ENCODE data around the gene VKORC1L1. TPM values are rescaled to one million over a fixed set of nuclear protein-coding genes. Genes with fewer than 3 reads are reported as not detected.
"Not testable (repeated sequence)": the region's sequence is repeated elsewhere in the genome, so short reads cannot be mapped to it uniquely, and the experiment has no call there.

The VKORC1L1 gene
- polyA plus RNA-seq, 1 experiment, result 21.3 TPM

DNA sequence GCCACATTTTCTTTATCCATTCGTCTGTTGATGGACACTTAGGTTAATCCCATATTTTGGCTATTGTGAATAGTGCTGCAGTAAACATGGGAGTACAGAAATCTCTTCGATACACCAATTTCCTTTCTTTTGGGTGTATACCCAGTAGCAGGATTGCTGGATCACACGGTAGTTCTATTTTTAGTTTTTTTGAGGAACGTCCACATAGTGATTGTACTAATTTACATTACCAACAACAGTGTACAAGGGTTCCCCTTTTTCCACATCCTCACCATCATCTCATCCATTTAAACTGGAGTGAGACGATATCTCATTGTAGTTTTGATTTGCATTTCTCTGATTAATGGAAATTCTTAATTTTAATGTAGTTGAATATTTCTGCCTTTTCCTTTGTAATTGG is 19.3 kb downstream of the VKORC1L1 start:
- Histone ChIP-seq H3K27ac (ENCODE audit: low read depth, low read length) (no peak overlapping the region), H3K4me3 (ENCODE audit: low read depth, low read length) (no peak overlapping the region), H3K9me3 (ENCODE audit: control insufficient read depth, insufficient read depth, low read length) (no peaks in the 10 kb centered on the region), H3K27me3 (ENCODE audit: control insufficient read depth, insufficient read depth, low read length) (no peaks in the 10 kb centered on the region)
- DNase-seq (ENCODE audit: low read depth, low spot score), result no peak
- TF ChIP-seq, protein P1, sequence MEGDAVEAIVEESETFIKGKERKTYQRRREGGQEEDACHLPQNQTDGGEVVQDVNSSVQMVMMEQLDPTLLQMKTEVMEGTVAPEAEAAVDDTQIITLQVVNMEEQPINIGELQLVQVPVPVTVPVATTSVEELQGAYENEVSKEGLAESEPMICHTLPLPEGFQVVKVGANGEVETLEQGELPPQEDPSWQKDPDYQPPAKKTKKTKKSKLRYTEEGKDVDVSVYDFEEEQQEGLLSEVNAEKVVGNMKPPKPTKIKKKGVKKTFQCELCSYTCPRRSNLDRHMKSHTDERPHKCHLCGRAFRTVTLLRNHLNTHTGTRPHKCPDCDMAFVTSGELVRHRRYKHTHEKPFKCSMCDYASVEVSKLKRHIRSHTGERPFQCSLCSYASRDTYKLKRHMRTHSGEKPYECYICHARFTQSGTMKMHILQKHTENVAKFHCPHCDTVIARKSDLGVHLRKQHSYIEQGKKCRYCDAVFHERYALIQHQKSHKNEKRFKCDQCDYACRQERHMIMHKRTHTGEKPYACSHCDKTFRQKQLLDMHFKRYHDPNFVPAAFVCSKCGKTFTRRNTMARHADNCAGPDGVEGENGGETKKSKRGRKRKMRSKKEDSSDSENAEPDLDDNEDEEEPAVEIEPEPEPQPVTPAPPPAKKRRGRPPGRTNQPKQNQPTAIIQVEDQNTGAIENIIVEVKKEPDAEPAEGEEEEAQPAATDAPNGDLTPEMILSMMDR (IDR thresholded peaks at IDR 0.05; ENCODE audit: low read depth, low read length), result no peak
- ChIA-PET CTCF (no interaction called here), POLR2A (no interaction called here)

- no peak overlapping the region for H3K27ac ChIP-seq (ENCODE audit: low read depth, low read length)
- CTCF ChIA-PET, result no interaction called here
- POLR2A ChIA-PET, result no interaction called here
- no peak overlapping the region for H3K4me3 ChIP-seq (ENCODE audit: low read depth, low read length)
- DNase-seq (ENCODE audit: low read depth, low spot score), result no peak
- H3K27me3 ChIP-seq (ENCODE audit: control insufficient read depth, insufficient read depth, low read length), result no peaks in the 10 kb centered on the region
- TF ChIP-seq, protein P1 (IDR thresholded peaks at IDR 0.05; ENCODE audit: low read depth, low read length), result no peak
- H3K9me3 ChIP-seq (ENCODE audit: control insufficient read depth, insufficient read depth, low read length), result no peaks in the 10 kb centered on the region
These were observed 20.0 kb downstream of the VKORC1L1 start for GRCh38 chr7:65892835-65893234.

- no peak for DNase-seq (ENCODE audit: low read depth, low spot score)
- TF ChIP-seq, protein P1 (IDR thresholded peaks at IDR 0.05; ENCODE audit: low read depth, low read length), result no peak
- no peaks in the 10 kb centered on the region for H3K27me3 ChIP-seq (ENCODE audit: control insufficient read depth, insufficient read depth, low read length)
- CTCF ChIA-PET, result interaction anchor here (0.7 kb wide), 1 partner anchor 17 kb away, joined by 3 read pairs; no protein-coding TSS in a partner anchor
- no peak overlapping the region for H3K4me3 ChIP-seq (ENCODE audit: low read depth, low read length)
- no peak overlapping the region for H3K27ac ChIP-seq (ENCODE audit: low read depth, low read length)
- POLR2A ChIA-PET, result no interaction called here
- H3K9me3 ChIP-seq (ENCODE audit: control insufficient read depth, insufficient read depth, low read length), result no peaks in the 10 kb centered on the region; the same call in 1 of the 2 replicates
These were observed 23.5 kb downstream of the VKORC1L1 start for GRCh38 chr7:65896279-65896870.

DNA sequence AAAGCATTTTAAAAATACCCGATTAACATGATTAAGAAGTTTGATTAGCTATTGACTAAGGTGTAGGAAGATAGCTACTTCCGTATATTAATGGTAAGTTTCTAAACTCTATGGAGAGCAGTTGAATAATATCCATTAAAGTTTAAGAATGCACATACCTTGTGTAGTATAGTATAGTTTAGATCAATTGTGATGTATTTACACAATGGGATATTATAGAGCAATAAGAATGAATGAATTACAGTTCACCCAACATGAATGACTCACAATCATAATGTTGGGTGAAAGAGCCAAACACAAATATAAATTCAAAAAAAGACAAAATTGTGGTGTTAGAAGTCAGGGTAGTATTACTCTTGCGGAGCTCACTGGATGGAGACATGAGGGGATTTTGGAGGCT is 24.4 kb downstream of the VKORC1L1 start:
- CTCF ChIA-PET; DNase-seq (ENCODE audit: low read depth, low spot score); POLR2A ChIA-PET; H3K27ac ChIP-seq (ENCODE audit: low read depth, low read length); H3K4me3 ChIP-seq (ENCODE audit: low read depth, low read length); H3K27me3 ChIP-seq (ENCODE audit: control insufficient read depth, insufficient read depth, low read length); H3K9me3 ChIP-seq (ENCODE audit: control insufficient read depth, insufficient read depth, low read length): not testable (repeated sequence)

DNA sequence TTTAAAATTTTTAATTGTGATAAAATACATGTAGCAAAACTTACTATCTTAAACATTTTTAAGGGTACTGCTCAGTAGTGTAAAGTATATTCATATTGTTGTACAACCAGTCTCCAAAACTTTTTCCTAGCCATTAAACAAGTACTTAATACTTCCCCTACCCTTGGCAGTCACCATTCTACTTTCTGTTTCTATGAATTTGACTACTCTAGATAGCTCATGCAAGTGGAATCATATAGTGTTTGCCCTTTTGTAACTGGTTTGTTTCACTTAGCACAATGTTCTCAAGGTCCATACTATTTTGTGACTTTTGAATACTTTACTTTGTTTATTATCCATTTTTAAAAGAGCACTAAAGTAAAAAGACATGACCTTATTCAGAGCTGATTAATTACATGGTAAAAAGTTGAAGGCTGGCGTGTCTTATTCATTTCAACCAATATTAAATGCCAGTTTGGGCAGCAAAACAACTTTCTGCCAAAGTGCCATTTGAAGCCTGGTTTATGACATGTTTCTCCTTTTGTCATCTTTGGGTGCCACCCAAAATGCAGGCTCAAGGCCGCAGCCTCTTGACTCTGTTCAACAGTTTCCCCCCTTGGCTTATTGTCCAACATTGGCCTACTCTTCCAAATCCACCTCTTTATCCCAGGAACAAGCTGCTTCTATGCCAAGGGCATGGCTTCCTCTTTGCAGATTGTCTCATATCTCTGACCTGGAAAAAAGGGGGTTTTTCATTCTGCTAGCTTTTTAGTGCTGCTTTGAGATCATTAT is 26.0 kb downstream of the VKORC1L1 start:
- POLR2A ChIA-PET, result interaction anchor here (0.7 kb wide), 1 partner anchor 847 kb away, joined by 3 read pairs; no protein-coding TSS in a partner anchor
- H3K27me3 ChIP-seq (ENCODE audit: control insufficient read depth, insufficient read depth, low read length), result not testable (repeated sequence)

GRCh38 chr7:65902306-65902705 is 29.4 kb downstream of the VKORC1L1 start:
- ChIA-PET POLR2A (no interaction called here), CTCF (no interaction called here)
- TF ChIP-seq, protein P1 (IDR thresholded peaks at IDR 0.05; ENCODE audit: low read depth, low read length), result no peak
- H3K27me3 ChIP-seq (ENCODE audit: control insufficient read depth, insufficient read depth, low read length), result no peaks in the 10 kb centered on the region
- H3K27ac ChIP-seq (ENCODE audit: low read depth, low read length), result no peak overlapping the region
- H3K9me3 ChIP-seq (ENCODE audit: control insufficient read depth, insufficient read depth, low read length), result peaks cover 4% of the 10 kb centered on the region
- H3K4me3 ChIP-seq (ENCODE audit: low read depth, low read length), result no peak overlapping the region
- no peak for DNase-seq (ENCODE audit: low read depth, low spot score)

More for the DNA sequence above, 26.0 kb downstream of the VKORC1L1 start:
- CTCF ChIA-PET; H3K27ac ChIP-seq (ENCODE audit: low read depth, low read length); H3K9me3 ChIP-seq (ENCODE audit: control insufficient read depth, insufficient read depth, low read length); H3K4me3 ChIP-seq (ENCODE audit: low read depth, low read length); DNase-seq (ENCODE audit: low read depth, low spot score): not testable (repeated sequence)

Measured in AG04450 (cell line).